K562 (cell line): ENCODE results near the gene ACAD8. TPM values are rescaled to one million over a fixed set of nuclear protein-coding genes. Genes with fewer than 3 reads are reported as not detected.

Source experiments
- ARID2 ChIP-seq: fragments of 450-650 bp; IDR thresholded peaks from 2 replicates; pipeline ENCODE4 v1.6.1; 2017; ENCODE audit warnings: antibody characterized with exemption, mild to moderate bottlenecking
- FOXP1 ChIP-seq: sonication (generic); formaldehyde crosslinking; IDR thresholded peaks from 2 replicates; pipeline ENCODE4 v1.8.0; 2022; ENCODE audit warnings: mild to moderate bottlenecking, missing genetic modification reagents
- FUS ChIP-seq: fragments of 200-400 bp; formaldehyde crosslinking; optimal IDR thresholded peaks from 2 replicates; pipeline ENCODE3; 2017; ENCODE audit warnings: low read depth, low read length
- GABPB1 ChIP-seq: sonication (generic); formaldehyde crosslinking; IDR thresholded peaks from 2 replicates; pipeline ENCODE4 v1.8.0; 2022; ENCODE audit warnings: mild to moderate bottlenecking, missing genetic modification reagents
- GABPB2 ChIP-seq: fragments of 250-450 bp; sonication (Bioruptor Pico); conservative IDR thresholded peaks from 2 replicates; pipeline ENCODE4 v1.5.1; 2021; ENCODE audit warnings: mild to moderate bottlenecking
- HDAC2 ChIP-seq: fragments of 450-650 bp; IDR thresholded peaks from 2 replicates; pipeline ENCODE4 v1.6.1; 2016; ENCODE audit warnings: mild to moderate bottlenecking
- MLLT1 ChIP-seq, 2 experiments: fragments of 450-650 bp; IDR thresholded peaks; 2 replicates each; pipeline ENCODE4 v1.6.1; 2016
- NFIC ChIP-seq: fragments of 450-650 bp; IDR thresholded peaks from 2 replicates; pipeline ENCODE4 v1.6.1; 2017; ENCODE audit warnings: mild to moderate bottlenecking, inconsistent platforms
- NR2C1 ChIP-seq, 2 experiments: fragments of 450-650 bp; IDR thresholded peaks; 2 replicates each; pipeline ENCODE4 v1.6.1; 2017; ENCODE audit warnings: mild to moderate bottlenecking in 2 of 2, antibody characterized with exemption in 1 of 2, inconsistent platforms in 1 of 2, missing compliant biosample characterization in 1 of 2, missing genetic modification characterization in 1 of 2
- PATZ1 ChIP-seq: fragments of 250-450 bp; sonication (Bioruptor Pico); IDR thresholded peaks from 2 replicates; pipeline ENCODE4 v1.5.0; 2020; ENCODE audit warnings: mild to moderate bottlenecking, borderline replicate concordance
- POLR2B ChIP-seq: fragments of 450-650 bp; IDR thresholded peaks from 2 replicates; pipeline ENCODE4 v1.6.1; 2018; ENCODE audit warnings: low read depth; ENCODE audit not compliant: partially characterized antibody
- PURB ChIP-seq: sonication (generic); formaldehyde crosslinking; IDR thresholded peaks from 2 replicates; pipeline ENCODE4 v1.9.0; 2021; ENCODE audit warnings: low read depth, mild to moderate bottlenecking, missing genetic modification reagents
- RNF219 ChIP-seq: fragments of 250-450 bp; sonication (Bioruptor Pico); IDR thresholded peaks from 2 replicates; pipeline ENCODE4 v1.5.0; 2022; ENCODE audit warnings: mild to moderate bottlenecking
- SNIP1 ChIP-seq: fragments of 450-650 bp; IDR thresholded peaks from 2 replicates; pipeline ENCODE4 v1.7.1; 2017; ENCODE audit warnings: low read depth, mild to moderate bottlenecking
- SRSF1 ChIP-seq: fragments of 200-400 bp; formaldehyde crosslinking; IDR thresholded peaks from 2 replicates; pipeline ENCODE4 v1.6.1; 2017; ENCODE audit warnings: mild to moderate bottlenecking, low read depth, low read length, moderate library complexity
- ZBTB5 ChIP-seq: fragments of 450-650 bp; IDR thresholded peaks from 2 replicates; pipeline ENCODE4 v1.6.1; 2017; ENCODE audit warnings: antibody characterized with exemption
- ZFPM2 ChIP-seq: fragments of 250-450 bp; sonication (Bioruptor Pico); IDR thresholded peaks from 2 replicates; pipeline ENCODE4 v1.5.1; 2022; ENCODE audit warnings: mild to moderate bottlenecking
- ZNF436 ChIP-seq: fragments of 250-450, 450-650 bp; sonication (Bioruptor Pico); formaldehyde crosslinking; IDR thresholded peaks from 2 replicates; pipeline ENCODE4 v1.7.0; 2020; ENCODE audit warnings: mild to moderate bottlenecking
- polyA plus RNA-seq, 8 experiments: library from polyadenylated mRNA; depleted of rRNA in 4 of 8; stranded (reverse) in 5 of 8; unstranded in 3 of 8; fragments of >200 nt; fragmentation: Nextera tagmentation in 2 of 8; fragmentation: Illumina TruSeq in 1 of 8; extraction: Ambion mirVana in 2 of 8; extraction: Trizol in 1 of 8; gene quantifications; 2 replicates each; pipeline versions ENCODE4 v1.2.1 to v1.2.3, GENCODE V29; 2011 to 2014; ENCODE audit warnings: inconsistent platforms in 1 of 8, missing spikeins in 1 of 8
- total RNA-seq, 7 experiments: library from RNA; depleted of rRNA in 6 of 7; stranded (reverse); fragments of >200 nt in 6 of 7; fragmentation: Illumina TruSeq in 2 of 7; extraction: Trizol in 2 of 7; gene quantifications; 2 replicates each; pipeline versions ENCODE4 v1.2.1 to v1.2.3, GENCODE V29; 2011 to 2021; ENCODE audit warnings: low replicate concordance in 1 of 7

Gene ACAD8
- total and polyA plus RNA-seq, 9 of the 15 experiments (the other 6 are each of a cell fraction or from before 2014, with no cell fraction given), result 6.5 to 34.1 (median 20.1) TPM

GRCh38 chr11:134223836-134224709 is 29.3 kb upstream of the ACAD8 start, which contains the start of the genes NCAPD3 and VPS26B (continued):
- TF ChIP-seq FUS (no peak), ZNF436 (CRISPR knock-in tag) (peak; percentile 12; the same call in 1 of the 2 replicates), NR2C1 (IDR thresholded peaks at IDR 0.05) (peak; percentile 86), NR2C1 (tag; IDR thresholded peaks at IDR 0.05) (peak; percentile 87), PATZ1 (CRISPR knock-in tag) (no peak), ZFPM2 (CRISPR knock-in tag) (no peak), PURB (CRISPR knock-in tag) (no peak), FOXP1 (CRISPR knock-in tag) (0 out of 2 replicates have a peak, but pooled peaks have one; percentile 55), HDAC2 (peak; percentile 93), SRSF1 (no peak), GABPB1 (CRISPR knock-in tag) (0 out of 2 replicates have a peak, but pooled peaks have one; percentile 45), NFIC (peak; percentile 35; the same call in 1 of the 2 replicates), SNIP1 (no peak), ARID2 (no peak), RNF219 (no peak), ZBTB5 (no peak), POLR2B (peak; percentile 97), MLLT1 (IDR thresholded peaks at IDR 0.05) (peak in 1 of 2 experiments; percentile 24; a peak in 1 of 4 replicates), GABPB2 (no peak)
